ENCODE data around the gene GALNT16. TPM values are rescaled to one million over a fixed set of nuclear protein-coding genes. Genes with fewer than 3 reads are reported as not detected.

The GALNT16 gene
- total RNA-seq, 1 experiment from 2014 or later: 0.33 TPM

DNA sequence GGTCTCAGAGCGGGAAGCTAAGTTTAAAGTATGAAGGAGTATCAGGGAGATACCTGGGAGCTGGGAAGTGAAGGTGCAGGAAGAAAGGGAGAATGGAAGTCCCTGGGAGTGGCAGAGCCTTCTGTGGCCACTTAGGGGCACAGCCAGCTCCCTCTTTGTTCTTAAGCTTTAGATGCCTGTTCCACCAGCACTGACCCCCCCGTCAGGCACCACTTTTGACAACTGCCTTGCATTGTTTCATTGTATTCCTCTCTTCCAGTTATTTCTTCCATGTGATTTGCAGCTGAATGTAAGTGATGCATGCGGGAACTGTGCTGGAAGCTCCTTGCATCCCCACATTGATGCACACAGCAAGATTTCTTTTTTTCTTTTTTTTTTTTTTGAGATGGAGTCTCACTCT is 2.6 kb downstream of the GALNT16 start:
- TF ChIP-seq EZH2 (IDR thresholded peaks at IDR 0.05; ENCODE audit: low read length, unreplicated experiment) (no peak), EZH2phosphoT487 (IDR thresholded peaks at IDR 0.05; ENCODE audit: borderline replicate concordance, low read length) (no peak)
- TF ChIP-seq, protein P1, sequence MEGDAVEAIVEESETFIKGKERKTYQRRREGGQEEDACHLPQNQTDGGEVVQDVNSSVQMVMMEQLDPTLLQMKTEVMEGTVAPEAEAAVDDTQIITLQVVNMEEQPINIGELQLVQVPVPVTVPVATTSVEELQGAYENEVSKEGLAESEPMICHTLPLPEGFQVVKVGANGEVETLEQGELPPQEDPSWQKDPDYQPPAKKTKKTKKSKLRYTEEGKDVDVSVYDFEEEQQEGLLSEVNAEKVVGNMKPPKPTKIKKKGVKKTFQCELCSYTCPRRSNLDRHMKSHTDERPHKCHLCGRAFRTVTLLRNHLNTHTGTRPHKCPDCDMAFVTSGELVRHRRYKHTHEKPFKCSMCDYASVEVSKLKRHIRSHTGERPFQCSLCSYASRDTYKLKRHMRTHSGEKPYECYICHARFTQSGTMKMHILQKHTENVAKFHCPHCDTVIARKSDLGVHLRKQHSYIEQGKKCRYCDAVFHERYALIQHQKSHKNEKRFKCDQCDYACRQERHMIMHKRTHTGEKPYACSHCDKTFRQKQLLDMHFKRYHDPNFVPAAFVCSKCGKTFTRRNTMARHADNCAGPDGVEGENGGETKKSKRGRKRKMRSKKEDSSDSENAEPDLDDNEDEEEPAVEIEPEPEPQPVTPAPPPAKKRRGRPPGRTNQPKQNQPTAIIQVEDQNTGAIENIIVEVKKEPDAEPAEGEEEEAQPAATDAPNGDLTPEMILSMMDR (conservative IDR thresholded peaks at IDR 0.05; ENCODE audit: low read depth, low read length): no peak
- Histone ChIP-seq H3F3A (ENCODE audit: low read length, unreplicated experiment) (no peaks in the 10 kb centered on the region), H3K27me3 (ENCODE audit: low read length) (peaks cover 55% of the 10 kb centered on the region), H3K36me3 (ENCODE audit: low read depth, low read length) (no peaks in the 10 kb centered on the region), H3K9me3 (ENCODE audit: low read length) (no peaks in the 10 kb centered on the region), H3K79me2 (ENCODE audit: low read length) (no peaks in the 10 kb centered on the region), H2AFZ (ENCODE audit: low read length) (no peak overlapping the region), H3K27ac (ENCODE audit: low read length) (no peak overlapping the region), H3K4me2 (ENCODE audit: low read length) (no peak overlapping the region), H3K9ac (ENCODE audit: low read length) (no peak overlapping the region), H4K20me1 (ENCODE audit: low read length) (no peaks in the 10 kb centered on the region), H3K4me3 (ENCODE audit: low read length) (no peak overlapping the region), H3K9me2 (replicated peaks; ENCODE audit: low read length) (no peaks in the 10 kb centered on the region), H3K4me1 (ENCODE audit: insufficient read depth, low read length) (peaks cover 7% of the 10 kb centered on the region; the same call in 1 of the 2 replicates)
- POLR2A ChIA-PET (ENCODE audit: unreplicated experiment): interaction anchor here (0.6 kb wide), 2 partner anchors 14 to 1639 kb away, joined by 4 to 5 read pairs; no protein-coding TSS in a partner anchor
- no peak for ATAC-seq
- BruUV-seq (replicated peaks): no TSS peak
- no peak for DNase-seq
- intact Hi-C loops (cut with micrococcal nuclease): loop anchor here (5.0 kb wide), 1 partner anchor 35 kb away; no protein-coding TSS in a partner anchor
- CTCF ChIA-PET: interaction anchor here (0.5 to 1.0 kb wide), 5 partner anchors 25 to 198 kb away, joined by 3 to 4 read pairs (median 3); no protein-coding TSS in a partner anchor

- Histone ChIP-seq H3K9me3 (ENCODE audit: low read length) (no peaks in the 10 kb centered on the region), H3K4me3 (ENCODE audit: low read length) (no peak overlapping the region), H3K4me2 (ENCODE audit: low read length) (no peak overlapping the region), H3F3A (ENCODE audit: low read length, unreplicated experiment) (no peaks in the 10 kb centered on the region), H4K20me1 (ENCODE audit: low read length) (no peaks in the 10 kb centered on the region), H3K9me2 (replicated peaks; ENCODE audit: low read length) (no peaks in the 10 kb centered on the region), H3K9ac (ENCODE audit: low read length) (no peak overlapping the region), H3K36me3 (ENCODE audit: low read depth, low read length) (no peaks in the 10 kb centered on the region), H3K27ac (ENCODE audit: low read length) (no peak overlapping the region), H3K27me3 (ENCODE audit: low read length) (peaks cover 54% of the 10 kb centered on the region), H3K4me1 (ENCODE audit: insufficient read depth, low read length) (peaks cover 8% of the 10 kb centered on the region; the same call in 1 of the 2 replicates), H2AFZ (ENCODE audit: low read length) (no peak overlapping the region), H3K79me2 (ENCODE audit: low read length) (no peaks in the 10 kb centered on the region)
- no peak for TF ChIP-seq EZH2phosphoT487 (IDR thresholded peaks at IDR 0.05; ENCODE audit: borderline replicate concordance, low read length)
- TF ChIP-seq, protein P1 (conservative IDR thresholded peaks at IDR 0.05; ENCODE audit: low read depth, low read length): no peak
- no peak for TF ChIP-seq EZH2 (IDR thresholded peaks at IDR 0.05; ENCODE audit: low read length, unreplicated experiment)
- ChIA-PET CTCF (interaction anchor here (0.6 kb wide), 1 partner anchor 24 kb away, joined by 3 read pairs; no protein-coding TSS in a partner anchor), POLR2A (ENCODE audit: unreplicated experiment) (no interaction called here)
- ATAC-seq: peak; percentile 48
- intact Hi-C loops (cut with micrococcal nuclease): loop anchor here (5.0 kb wide), 1 partner anchor 34 kb away; no protein-coding TSS in a partner anchor
- peak; percentile 60 for DNase-seq
- no TSS peak for BruUV-seq (replicated peaks)
These were observed 3.4 kb downstream of the GALNT16 start for GRCh38 chr14:69263364-69263763.

- H3K4me3 ChIP-seq (ENCODE audit: low read length): no peak overlapping the region
- H3K4me2 ChIP-seq (ENCODE audit: low read length): no peak overlapping the region
- no peaks in the 10 kb centered on the region for H3K36me3 ChIP-seq (ENCODE audit: low read depth, low read length)
- no peak for DNase-seq
- no peaks in the 10 kb centered on the region for H3K79me2 ChIP-seq (ENCODE audit: low read length)
- H3K27me3 ChIP-seq (ENCODE audit: low read length): peaks cover 50% of the 10 kb centered on the region
- ATAC-seq: no peak
- H3K9ac ChIP-seq (ENCODE audit: low read length): no peak overlapping the region
- TF ChIP-seq EZH2 (IDR thresholded peaks at IDR 0.05; ENCODE audit: low read length, unreplicated experiment) (no peak), EZH2phosphoT487 (IDR thresholded peaks at IDR 0.05; ENCODE audit: borderline replicate concordance, low read length) (no peak)
- TF ChIP-seq, protein P1 (conservative IDR thresholded peaks at IDR 0.05; ENCODE audit: low read depth, low read length): no peak
- H3K9me3 ChIP-seq (ENCODE audit: low read length): no peaks in the 10 kb centered on the region
- intact Hi-C loops (cut with micrococcal nuclease): loop anchor here (5.0 kb wide), 1 partner anchor 34 kb away; no protein-coding TSS in a partner anchor
- CTCF ChIA-PET: interaction anchor here (0.6 kb wide), 1 partner anchor 24 kb away, joined by 3 read pairs; no protein-coding TSS in a partner anchor
- no peaks in the 10 kb centered on the region for H3F3A ChIP-seq (ENCODE audit: low read length, unreplicated experiment)
- no TSS peak for BruUV-seq (replicated peaks)
- no peak overlapping the region for H2AFZ ChIP-seq (ENCODE audit: low read length)
- POLR2A ChIA-PET (ENCODE audit: unreplicated experiment): no interaction called here
- no peak overlapping the region for H3K27ac ChIP-seq (ENCODE audit: low read length)
- no peaks in the 10 kb centered on the region for H4K20me1 ChIP-seq (ENCODE audit: low read length)
- H3K9me2 ChIP-seq (replicated peaks; ENCODE audit: low read length): no peaks in the 10 kb centered on the region
- peaks cover 12% of the 10 kb centered on the region; the same call in 1 of the 2 replicates for H3K4me1 ChIP-seq (ENCODE audit: insufficient read depth, low read length)
These were observed 3.8 kb downstream of the GALNT16 start for GRCh38 chr14:69263771-69264170.

Measured in PC-3 (cell line).